Measurements from ENCODE around the gene LGALS7. TPM values are rescaled to one million over a fixed set of nuclear protein-coding genes. Genes with fewer than 3 reads are reported as not detected.

The LGALS7 gene
- total and polyA plus RNA-seq, 10 of the 15 experiments (the other 5 are each of a cell fraction or from before 2014, with no cell fraction given) = 0.19 TPM; not detected in 9

DNA sequence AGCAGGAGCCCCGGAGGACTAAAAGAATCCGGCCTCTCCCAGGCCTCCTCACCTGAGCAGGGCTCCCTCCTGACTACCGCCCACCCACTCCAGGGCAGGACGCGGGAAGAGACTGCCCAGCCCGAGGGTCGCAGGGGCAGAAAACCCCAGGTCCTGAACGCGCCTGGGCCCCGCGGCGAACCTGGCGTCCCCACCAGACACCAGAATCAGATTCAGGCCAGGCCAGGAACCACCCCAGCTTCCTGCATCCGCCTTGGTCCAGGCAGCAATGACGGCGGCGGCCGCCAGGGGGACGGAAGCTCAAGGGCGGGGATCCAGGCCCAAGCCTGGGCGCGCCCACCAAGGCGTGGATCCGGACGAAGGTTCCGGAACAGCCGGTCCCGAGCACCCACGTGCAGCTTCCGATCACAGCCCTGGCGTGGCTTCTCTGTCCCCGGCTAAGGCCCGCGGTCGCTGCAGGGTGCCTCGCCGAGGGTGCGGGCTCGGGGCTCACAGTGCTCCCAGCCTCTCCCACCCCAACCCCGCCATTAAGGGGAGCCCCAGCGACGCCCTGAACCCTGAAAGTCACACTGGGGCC is 3.6 kb downstream of the LGALS7 start (continued):
- TF ChIP-seq CBX5 (IDR thresholded peaks at IDR 0.05; ENCODE audit: low read depth) = no peak
- 0 out of 2 replicates have a peak, but pooled peaks have one; percentile 14 for TF ChIP-seq HCFC1 (IDR thresholded peaks at IDR 0.05; ENCODE audit: low read length)
- TF ChIP-seq, protein P1, sequence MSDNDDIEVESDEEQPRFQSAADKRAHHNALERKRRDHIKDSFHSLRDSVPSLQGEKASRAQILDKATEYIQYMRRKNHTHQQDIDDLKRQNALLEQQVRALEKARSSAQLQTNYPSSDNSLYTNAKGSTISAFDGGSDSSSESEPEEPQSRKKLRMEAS (IDR thresholded peaks at IDR 0.05; ENCODE audit: low read depth, low read length) = peak; percentile 53; the same call in 1 of the 2 replicates
- TF ChIP-seq, protein P2, sequence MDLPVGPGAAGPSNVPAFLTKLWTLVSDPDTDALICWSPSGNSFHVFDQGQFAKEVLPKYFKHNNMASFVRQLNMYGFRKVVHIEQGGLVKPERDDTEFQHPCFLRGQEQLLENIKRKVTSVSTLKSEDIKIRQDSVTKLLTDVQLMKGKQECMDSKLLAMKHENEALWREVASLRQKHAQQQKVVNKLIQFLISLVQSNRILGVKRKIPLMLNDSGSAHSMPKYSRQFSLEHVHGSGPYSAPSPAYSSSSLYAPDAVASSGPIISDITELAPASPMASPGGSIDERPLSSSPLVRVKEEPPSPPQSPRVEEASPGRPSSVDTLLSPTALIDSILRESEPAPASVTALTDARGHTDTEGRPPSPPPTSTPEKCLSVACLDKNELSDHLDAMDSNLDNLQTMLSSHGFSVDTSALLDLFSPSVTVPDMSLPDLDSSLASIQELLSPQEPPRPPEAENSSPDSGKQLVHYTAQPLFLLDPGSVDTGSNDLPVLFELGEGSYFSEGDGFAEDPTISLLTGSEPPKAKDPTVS (IDR thresholded peaks at IDR 0.05; ENCODE audit: low read depth, low read length) = no peak
- TF ChIP-seq, protein P3, sequence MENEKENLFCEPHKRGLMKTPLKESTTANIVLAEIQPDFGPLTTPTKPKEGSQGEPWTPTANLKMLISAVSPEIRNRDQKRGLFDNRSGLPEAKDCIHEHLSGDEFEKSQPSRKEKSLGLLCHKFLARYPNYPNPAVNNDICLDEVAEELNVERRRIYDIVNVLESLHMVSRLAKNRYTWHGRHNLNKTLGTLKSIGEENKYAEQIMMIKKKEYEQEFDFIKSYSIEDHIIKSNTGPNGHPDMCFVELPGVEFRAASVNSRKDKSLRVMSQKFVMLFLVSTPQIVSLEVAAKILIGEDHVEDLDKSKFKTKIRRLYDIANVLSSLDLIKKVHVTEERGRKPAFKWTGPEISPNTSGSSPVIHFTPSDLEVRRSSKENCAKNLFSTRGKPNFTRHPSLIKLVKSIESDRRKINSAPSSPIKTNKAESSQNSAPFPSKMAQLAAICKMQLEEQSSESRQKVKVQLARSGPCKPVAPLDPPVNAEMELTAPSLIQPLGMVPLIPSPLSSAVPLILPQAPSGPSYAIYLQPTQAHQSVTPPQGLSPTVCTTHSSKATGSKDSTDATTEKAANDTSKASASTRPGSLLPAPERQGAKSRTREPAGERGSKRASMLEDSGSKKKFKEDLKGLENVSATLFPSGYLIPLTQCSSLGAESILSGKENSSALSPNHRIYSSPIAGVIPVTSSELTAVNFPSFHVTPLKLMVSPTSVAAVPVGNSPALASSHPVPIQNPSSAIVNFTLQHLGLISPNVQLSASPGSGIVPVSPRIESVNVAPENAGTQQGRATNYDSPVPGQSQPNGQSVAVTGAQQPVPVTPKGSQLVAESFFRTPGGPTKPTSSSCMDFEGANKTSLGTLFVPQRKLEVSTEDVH (IDR thresholded peaks at IDR 0.05; ENCODE audit: low read depth, partially characterized antibody) = no peak
- TF ChIP-seq NFIC (IDR thresholded peaks at IDR 0.05; ENCODE audit: low read depth, low read length) = no peak
- TF ChIP-seq RBBP5 (conservative IDR thresholded peaks at IDR 0.05) = no peak
- no peak for TF ChIP-seq ZBED1 (IDR thresholded peaks at IDR 0.05; ENCODE audit: borderline replicate concordance)
- no peak; the same call in 1 of the 2 replicates for TF ChIP-seq SMC3 (IDR thresholded peaks at IDR 0.05; ENCODE audit: borderline replicate concordance, low read length)
- no peak for TF ChIP-seq MTA3 (IDR thresholded peaks at IDR 0.05; ENCODE audit: borderline replicate concordance, low read length)
- no peak for TF ChIP-seq JUND (IDR thresholded peaks at IDR 0.05; ENCODE audit: low read depth, low read length)
- TF ChIP-seq, protein P4, sequence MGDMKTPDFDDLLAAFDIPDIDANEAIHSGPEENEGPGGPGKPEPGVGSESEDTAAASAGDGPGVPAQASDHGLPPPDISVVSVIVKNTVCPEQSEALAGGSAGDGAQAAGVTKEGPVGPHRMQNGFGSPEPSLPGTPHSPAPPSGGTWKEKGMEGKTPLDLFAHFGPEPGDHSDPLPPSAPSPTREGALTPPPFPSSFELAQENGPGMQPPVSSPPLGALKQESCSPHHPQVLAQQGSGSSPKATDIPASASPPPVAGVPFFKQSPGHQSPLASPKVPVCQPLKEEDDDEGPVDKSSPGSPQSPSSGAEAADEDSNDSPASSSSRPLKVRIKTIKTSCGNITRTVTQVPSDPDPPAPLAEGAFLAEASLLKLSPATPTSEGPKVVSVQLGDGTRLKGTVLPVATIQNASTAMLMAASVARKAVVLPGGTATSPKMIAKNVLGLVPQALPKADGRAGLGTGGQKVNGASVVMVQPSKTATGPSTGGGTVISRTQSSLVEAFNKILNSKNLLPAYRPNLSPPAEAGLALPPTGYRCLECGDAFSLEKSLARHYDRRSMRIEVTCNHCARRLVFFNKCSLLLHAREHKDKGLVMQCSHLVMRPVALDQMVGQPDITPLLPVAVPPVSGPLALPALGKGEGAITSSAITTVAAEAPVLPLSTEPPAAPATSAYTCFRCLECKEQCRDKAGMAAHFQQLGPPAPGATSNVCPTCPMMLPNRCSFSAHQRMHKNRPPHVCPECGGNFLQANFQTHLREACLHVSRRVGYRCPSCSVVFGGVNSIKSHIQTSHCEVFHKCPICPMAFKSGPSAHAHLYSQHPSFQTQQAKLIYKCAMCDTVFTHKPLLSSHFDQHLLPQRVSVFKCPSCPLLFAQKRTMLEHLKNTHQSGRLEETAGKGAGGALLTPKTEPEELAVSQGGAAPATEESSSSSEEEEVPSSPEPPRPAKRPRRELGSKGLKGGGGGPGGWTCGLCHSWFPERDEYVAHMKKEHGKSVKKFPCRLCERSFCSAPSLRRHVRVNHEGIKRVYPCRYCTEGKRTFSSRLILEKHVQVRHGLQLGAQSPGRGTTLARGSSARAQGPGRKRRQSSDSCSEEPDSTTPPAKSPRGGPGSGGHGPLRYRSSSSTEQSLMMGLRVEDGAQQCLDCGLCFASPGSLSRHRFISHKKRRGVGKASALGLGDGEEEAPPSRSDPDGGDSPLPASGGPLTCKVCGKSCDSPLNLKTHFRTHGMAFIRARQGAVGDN (IDR thresholded peaks at IDR 0.05) = peak; percentile 88
- no peak for TF ChIP-seq EGR1 (IDR thresholded peaks at IDR 0.05; ENCODE audit: borderline replicate concordance in 1 of 2, low read depth in 2 of 2, low read length in 2 of 2)
- TF ChIP-seq CHD1 (IDR thresholded peaks at IDR 0.05; ENCODE audit: low read depth, low read length) = no peak
- TF ChIP-seq FOS (IDR thresholded peaks at IDR 0.05; ENCODE audit: borderline replicate concordance, extremely low read depth, insufficient read length) = no peak
- no peak for TF ChIP-seq CEBPB (IDR thresholded peaks at IDR 0.05; ENCODE audit: borderline replicate concordance in 1 of 2, low read depth in 2 of 2, low read length in 2 of 2)
- no peak for TF ChIP-seq MEF2B (IDR thresholded peaks at IDR 0.05; ENCODE audit: partially characterized antibody, poor library complexity, severe bottlenecking)
- TF ChIP-seq CREM (IDR thresholded peaks at IDR 0.05; ENCODE audit: low read depth) = no peak
